HG02588 (cell line): ENCODE results near the gene TMEM266.
A peak's percentile ranks its signal among the peaks of the same experiment; 100 is the strongest.

Experiments used
- ATAC-seq: cut with Tn5 transposase; IDR thresholded peaks from one replicate; pipeline ENCODE4 v1.9.1; 2021; ENCODE audit warnings: mild to moderate bottlenecking, moderate library complexity; ENCODE audit not compliant: unreplicated experiment

The TMEM266 gene

DNA sequence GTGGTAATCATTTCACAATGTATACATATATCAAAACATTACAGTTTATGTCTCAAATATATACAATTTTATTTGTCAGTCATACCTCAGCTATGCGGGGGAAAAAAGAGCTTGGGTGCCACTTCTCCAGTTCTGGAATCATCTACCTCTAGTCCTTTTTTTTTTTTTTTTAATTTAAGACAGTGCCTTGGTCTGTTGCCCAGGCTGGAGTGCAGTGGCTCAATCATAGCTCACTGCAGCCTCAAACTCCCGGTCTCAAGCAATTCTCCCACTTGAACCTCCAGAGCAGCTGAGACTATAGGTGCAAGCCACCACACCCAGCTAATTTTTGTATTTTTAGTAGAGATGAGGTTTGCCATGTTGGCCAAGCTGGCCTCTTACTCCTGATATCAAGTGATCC, 67.4 kb downstream of the TMEM266 start:
- ATAC-seq = no peak

DNA sequence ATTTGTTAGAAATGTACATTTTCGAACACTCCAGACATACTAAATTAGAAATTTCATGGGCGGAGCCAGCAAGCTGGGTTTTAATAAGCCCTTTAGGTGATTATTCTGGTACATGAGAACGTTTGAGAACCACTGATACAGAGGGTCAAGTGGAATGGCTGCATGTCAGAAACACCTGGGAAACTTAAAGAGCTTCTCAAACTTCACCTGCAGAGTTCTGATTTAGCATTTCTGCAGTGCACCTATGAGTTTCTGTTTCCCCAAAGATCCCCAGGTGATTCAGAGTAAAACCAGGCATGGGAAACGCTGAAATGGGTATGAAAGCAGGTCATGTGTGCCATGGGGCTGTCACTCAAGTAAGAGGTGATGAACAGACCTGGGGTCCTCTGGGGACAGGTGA, 68.1 kb downstream of the TMEM266 start:
- no peak for ATAC-seq

DNA sequence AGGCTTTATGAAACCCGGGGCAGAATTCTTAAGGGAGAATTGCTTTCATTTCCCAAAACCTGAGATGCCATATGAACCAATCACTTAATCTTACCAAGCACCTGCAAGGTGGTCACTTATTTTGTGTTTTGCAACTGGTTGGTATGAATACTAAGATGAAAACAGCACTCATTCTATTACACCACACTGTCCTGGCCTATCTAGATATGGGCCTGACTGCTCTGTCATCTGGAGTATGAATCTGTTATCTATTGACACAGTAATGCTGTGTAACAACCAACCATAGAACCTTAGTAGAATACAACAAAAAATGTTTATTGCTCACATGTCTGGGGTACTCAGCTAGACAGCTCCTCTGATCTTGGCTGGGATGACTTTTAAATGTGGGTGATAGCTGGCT, 74.8 kb downstream of the TMEM266 start:
- ATAC-seq = no peak

DNA sequence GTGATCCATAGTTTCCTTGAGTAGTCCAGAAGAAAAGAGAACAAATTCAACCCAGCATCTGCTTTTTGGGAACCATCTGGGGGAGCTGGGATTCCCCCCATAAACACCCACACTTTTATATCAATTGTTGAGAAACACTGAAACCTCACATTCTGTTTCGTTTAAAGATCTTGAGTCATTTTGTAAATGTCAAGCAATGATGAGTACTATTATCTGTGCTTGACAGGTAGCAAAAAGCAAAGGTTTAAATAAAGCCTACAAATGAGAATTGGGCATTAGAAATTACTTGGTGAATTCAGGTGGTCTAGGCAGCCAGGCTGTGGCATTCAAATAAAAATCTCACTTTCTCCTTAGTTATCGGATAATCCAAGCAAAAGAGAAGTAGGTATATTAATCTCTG, 75.7 kb downstream of the TMEM266 start:
- no peak for ATAC-seq

DNA sequence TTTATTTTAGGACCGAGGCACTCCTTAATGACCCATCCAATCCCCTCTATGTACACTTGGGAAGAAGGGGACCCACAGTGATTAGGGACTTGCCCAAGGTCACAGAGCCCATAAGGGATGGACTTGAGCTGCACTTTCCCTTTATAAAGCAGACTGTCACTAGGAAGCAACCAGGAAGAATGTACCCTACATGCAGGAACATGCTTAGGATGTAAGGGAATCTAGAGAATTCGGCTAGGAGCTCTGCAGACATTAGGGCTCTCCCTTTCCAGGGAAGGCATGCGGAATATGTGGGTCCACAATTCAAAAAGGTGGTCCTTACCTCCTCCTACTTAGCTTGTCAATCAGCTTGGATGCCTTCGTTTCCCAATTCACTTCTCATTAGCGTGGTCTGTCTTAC, 78.7 kb downstream of the TMEM266 start:
- ATAC-seq = no peak

DNA sequence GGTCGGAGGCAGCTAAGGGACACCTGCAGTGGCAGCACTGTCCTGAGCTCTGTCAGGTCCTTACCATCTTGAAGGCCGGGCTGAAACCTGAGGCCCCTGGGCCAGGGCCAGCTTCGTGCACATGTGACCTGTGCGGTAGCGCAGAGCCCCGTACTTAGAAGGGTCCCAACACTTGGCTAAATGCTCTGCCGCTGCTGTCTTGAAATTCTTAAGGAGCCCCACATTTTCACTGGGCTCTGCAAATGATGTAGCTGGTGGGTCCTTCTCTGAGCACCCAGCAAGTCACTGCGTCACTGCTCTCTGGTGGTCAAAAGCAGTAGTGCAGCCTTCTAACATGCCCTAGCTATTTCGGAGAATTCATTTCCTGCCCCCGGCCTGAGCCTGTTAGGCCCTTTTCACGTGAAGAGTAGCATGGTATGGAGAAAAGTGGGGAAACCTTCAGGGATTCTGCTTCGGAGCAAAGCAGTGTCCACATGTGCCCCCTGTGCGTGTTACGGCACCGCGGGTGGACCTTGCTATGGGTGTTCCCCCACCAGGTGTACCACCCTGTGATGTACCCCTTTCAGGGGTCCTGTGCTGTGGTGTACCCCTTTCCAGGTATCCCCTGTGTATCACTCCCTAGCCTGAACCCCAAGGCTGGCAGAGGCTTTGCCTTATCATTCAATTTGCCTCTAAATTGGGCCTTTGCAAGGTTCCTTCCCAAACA, 79.7 kb downstream of the TMEM266 start:
- no peak for ATAC-seq

DNA sequence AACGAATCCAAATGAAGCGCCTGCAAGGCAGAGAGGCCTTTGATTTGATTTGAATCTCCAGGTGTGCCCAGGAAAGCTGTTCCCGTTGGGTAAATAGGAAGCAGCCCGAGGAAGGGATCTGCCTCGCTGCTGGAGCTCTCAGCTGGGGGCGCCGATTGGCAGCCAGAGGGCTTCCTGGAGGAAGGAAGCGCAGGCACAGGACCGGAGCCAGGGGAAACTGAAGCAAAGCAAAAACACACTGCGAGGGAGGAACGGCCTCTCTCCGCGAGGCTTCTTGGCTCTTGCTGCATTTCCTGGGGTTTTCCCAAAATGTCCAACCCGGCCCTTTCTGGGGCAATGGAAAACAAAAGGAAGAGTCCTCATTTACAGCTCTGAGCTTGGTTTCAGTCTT, 80.3 kb downstream of the TMEM266 start:
- no peak for ATAC-seq

DNA sequence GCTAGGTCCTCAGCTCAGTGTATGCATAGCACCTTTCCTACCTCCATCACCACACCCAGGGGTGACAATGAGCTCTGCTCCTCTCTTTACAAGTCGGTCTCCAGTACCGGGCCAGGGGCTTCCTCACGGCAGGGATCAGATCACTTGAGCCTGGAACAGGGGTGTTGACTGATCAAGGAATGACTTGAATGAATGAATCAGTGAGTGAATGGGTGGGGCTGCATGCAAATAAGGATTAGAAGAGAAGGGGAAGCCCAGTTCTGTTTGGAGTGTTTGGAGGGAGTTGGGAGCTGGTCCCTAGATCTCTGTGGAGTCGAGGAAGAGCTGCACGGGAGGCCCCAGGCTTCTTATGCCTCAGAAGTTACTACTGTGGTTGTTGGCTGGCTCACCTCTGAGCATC, 87.0 kb downstream of the TMEM266 start:
- no peak for ATAC-seq

DNA sequence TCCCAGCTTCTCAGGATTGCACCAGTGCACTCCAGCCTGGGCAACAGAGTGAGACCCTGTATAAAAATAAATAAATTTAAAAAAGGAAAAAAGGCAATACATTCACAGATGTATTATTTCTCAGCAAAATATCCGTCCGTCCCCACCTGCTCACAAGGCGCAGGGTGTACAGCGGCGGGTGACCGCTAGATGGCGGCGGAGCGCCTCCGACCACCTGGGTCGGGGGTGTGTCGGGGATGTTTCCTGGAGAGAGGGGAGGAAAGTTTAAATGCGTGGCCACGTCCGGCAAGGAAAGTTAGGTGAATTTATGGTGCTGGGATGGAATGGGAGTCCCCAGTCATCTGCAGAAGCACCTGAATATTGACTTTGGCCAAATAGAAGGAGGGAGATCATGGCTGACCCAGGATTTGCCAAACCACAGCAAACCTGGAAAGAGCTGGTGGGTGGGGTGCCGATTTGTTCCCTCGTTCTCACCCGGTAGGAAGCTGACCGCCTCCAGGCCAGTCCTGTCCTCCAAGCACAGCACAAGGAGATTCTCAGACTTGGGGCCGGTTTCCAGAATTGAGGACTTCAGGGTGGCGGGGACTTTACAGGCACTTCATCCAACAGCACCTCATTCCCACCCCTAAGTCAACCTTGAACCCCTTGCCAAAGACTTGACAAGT, 88.3 kb downstream of the TMEM266 start:
- no peak for ATAC-seq

DNA sequence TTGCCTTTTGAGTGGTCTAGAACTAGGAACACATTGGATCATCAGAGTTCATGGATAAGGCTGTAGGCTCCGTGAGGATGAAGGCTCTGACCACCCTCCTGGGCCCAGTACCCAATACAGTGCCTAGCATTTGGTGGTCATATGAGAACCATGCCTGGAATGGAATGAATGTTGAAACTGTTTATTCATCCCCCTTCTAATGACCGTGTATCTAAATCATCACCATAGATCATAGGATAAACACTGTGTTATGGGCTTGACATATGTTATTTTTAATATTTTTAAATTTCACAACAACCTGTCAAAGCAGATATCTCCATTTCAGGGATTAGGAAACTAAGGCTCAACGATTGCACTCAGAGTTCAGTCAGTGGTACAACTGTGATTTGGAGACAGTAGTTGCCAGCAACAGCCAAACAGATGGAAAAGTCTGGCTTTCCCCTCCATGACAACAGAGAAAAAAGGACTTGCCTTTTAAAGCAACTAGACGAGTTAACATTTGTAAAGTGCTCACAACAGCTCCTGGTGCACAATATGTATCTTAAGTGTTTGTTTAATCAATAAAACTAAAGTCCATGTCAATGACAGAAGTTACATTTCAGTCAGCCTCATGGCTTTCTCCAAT, 89.6 kb downstream of the TMEM266 start:
- ATAC-seq = no peak

DNA sequence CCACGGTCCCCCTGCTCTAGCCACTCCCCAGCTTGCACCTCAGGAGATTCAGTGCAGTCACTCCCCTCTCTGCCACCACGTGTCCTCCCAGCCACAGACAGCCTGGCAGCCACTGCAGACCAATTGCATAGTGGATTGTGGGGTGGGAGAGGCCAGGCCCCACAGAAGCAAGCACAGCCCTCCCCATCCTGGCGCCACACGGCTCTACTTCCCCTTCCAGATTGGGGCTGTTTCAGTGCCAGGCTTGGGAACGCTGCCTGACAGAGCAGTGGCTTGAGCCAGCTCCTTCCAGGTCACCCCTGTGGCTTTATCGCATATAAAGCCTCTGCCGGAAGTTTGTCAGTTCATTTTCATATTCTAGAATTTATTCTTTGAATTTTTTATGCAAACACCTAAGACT, 90.7 kb downstream of the TMEM266 start:
- no peak for ATAC-seq

DNA sequence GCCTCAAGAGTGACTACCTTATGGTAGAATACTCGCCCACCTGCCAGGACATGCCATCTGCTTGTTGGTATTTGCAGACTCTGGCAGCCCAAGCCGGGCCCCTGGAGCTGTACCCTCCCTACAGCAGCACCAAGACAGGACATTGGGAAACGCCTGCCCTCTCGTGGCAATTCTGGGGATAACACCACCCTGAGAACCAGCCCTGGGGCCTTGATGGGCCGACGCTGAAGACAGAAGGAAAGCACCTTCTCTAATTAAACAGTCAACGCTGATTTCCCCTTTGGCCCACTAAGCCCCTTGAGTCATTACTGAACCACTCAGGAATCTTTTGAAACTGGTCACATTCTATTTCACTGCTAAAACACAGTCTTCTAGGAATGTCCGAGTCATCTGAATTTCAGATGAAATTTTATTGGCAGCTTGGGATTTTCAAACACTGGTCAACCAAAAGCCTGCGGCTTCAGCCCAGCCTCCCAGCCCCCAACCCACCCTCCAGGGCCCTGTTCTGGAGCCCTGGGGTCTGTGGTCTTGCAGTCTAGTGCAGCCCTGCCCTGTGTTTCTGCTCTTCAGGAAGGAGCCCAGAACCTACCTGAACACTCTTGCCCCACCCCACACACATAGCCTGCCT, 91.3 kb downstream of the TMEM266 start:
- peak; percentile 78 for ATAC-seq

DNA sequence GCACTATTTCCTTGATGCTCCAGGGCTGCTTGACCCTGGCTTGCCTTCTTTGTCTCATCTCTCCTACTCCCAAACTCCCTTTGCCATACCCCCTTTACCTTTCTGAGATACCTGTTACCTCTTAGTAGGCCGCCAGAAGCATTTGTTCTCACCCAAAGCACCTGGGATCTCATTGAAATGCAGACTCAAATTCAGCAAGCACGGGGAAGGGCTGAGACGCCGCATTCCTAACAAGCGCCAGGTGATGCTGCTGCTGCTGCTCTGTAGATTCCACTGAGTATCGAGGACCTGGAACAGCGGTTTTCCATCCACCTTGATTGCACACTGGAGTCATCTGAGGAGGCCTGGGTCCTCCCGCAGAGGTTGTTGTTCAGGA, 91.8 kb downstream of the TMEM266 start:
- ATAC-seq = no peak

DNA sequence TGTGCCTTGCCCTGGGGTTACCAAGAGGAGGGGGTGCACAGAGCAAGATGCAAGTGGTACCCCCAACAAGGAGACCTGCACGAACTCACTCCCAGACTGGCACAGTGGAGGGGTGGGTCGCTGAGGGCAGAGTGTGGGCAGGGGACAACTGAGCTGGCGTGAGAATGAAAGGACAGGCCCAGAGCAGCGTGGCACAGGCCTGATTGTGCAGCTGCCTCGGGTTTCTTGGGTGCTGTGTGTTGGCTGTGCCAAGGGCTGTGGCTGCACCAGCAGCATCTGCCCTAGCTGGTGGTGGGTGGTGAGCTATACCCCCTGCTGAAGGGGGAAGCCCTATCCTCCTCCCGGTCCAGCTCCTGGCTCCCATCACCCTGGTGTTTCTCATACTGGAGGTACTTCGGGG, 92.4 kb downstream of the TMEM266 start:
- ATAC-seq = no peak

DNA sequence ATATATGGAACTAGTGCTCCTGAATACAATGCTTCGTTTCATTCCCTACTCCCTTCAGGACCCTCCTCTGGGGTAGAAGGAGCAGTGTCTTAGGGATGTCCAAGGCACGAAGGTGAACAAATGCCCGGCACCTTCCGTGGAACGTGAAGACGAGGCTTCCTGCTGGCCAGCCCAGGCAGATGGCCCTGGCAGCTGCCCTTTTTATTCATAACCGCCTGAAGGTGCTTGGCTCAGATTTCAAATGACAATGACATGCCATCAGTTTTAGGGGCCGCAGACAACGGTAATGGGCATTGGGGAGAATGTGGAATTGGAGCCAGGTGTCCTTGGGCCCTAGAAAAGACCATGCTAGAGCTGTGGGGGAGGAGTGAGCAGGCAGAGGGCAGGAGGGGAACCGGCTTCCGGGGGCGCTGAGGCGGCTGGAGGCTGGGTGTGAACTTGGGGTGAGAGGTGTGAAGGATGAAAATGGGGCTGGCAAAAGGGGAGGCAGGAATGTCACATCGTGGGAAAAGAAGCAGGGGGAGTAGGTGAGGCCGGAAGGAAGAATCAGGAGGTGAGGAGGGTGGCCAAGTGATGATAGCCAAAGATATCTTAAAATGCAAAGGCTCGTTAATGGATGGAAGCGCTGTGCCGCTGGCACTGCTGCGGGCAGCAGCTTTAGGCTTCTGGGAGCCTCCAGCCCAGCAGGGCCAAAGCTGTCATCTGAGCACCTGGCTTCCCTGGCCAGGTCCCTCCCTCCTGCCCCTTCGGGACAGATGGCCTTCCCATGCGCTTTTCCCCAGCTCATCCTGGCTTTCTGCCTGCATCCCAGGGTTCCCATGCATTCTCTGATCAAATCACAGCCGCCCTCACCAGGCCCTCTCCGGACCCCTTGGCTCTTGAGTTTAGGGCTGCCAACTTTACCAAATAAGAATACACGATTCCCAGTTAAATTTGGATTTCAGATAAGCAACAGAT, 93.7 kb downstream of the TMEM266 start:
- no peak for ATAC-seq

DNA sequence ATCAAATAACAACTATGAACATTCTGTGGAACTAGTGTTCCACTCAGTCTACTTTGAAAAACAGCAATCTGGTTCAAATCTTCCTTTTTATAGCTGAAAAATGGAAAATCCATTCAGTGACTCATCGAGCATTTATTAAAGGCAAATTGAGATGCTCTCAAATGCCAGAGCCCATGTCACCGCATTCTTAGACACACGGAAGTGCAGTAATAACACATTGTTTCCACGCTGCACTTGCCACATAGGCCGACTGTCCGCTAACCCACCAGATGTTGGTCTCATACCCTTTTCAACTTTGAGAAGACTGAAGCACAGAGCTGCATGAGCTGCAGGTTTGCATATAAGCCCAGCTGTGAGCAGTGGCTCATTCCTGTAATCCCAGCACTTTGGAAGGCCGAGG, 95.9 kb downstream of the TMEM266 start:
- ATAC-seq = no peak

DNA sequence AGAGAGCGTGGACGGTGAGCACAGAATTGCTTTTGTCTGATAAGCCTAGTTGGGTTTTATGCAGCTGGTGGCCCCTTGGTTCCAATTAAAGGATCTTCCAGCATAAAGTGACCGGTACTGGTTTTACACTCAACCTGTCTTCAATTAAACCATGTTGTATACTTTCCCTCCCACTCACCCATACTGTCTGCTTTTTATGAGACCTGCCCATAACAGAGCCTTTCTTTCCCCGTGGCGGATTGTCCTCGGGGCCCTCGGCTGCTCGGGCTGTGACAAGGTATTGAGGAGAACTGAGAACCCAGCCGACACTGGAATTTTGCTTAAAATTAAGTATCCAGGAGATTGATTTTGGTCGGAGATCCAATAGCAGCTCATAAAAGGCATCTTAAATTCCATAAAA, 98.4 kb downstream of the TMEM266 start:
- no peak for ATAC-seq

DNA sequence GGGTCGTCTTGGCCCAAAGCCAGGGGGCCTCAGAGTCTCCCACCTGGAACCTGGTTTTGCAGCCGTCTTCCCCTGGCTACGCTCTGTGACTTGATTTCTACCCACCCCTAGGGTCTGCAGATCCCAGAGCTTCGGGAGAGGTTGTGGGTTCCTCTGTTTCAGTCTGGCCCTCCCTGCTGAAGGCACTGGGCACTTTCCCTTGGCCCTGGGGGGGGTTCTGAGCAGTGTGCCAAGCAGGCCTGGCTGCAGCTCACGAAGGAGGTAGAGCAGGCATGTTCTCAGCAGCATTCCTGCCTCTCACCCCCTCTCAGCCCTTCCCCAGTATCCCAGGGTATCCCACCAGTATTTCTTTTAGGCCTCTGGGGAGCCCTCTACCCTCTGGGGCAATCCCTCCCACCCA, 99.0 kb downstream of the TMEM266 start:
- no peak for ATAC-seq

DNA sequence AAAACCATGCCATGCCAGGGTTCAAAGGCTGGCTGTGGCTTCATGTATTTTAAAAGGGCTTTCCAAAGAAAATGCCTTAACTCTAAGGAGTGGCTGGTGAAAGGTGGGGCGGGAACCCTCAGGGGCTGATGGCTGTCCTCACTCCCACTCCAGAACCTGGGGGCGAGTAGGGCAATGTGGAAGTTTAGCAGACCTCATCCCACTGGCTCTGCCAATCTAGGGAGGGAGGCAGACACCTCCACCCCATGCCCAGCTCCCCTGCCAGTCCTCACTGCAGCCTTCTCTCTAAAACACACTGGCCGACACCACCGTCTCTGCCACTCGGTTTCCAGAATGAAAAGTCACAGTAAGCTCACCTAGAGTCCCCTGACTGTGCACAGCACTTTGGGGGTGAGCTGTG, 99.5 kb downstream of the TMEM266 start:
- ATAC-seq = no peak

DNA sequence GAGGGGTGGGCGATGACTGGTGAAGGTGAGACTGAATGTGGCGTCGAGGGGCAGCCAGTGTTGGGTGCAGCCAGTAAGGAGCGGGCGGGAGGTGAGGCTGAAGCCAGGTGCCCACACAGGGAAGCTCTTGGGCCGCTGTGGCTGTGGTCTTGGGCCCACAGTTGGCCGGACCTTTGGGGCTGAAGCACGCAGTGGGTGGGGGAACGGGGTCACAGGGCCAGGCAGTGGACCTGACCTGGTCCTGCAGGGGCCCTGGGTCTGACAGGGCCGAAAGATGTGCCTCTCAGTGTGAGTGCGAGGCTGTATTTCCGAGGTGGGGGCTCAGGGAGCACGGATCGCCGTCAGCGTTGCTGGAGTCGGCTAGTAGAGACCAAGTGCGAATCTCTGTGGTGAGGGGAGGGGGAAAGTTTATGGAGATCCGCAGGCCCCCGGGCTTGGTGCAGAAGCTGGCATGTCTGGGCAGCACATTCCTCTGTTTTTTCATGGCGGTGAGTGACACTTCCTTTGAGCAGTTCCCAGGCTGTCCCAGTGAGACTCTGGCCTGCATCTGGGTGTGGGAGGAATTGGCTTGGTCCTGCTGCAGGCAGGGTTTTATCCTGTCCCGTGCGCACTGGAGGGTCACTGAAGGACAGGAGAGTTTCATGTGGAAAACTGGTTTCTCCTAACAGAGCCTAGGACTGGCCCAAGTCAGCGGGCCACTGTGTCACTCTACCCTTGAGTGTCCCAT, 100.8 kb downstream of the TMEM266 start:
- no peak for ATAC-seq
